ENCODE data around the gene GALNT10. TPM values are rescaled to one million over a fixed set of nuclear protein-coding genes. Genes with fewer than 3 reads are reported as not detected.
"Not testable (repeated sequence)": the region's sequence is repeated elsewhere in the genome, so short reads cannot be mapped to it uniquely, and the experiment has no call there.

Gene GALNT10
- total RNA-seq, 1 donor from 2014 or later = 6.7 TPM

- ATAC-seq = no peak
Measured at GRCh38 chr5:154358516-154359220, 168.1 kb downstream of the GALNT10 start.

GRCh38 chr5:154359221-154359573 is 168.7 kb downstream of the GALNT10 start:
- ATAC-seq = no peak

- not testable (repeated sequence) for ATAC-seq
Measured at GRCh38 chr5:154360241-154360640, 169.7 kb downstream of the GALNT10 start.

- ATAC-seq = no peak
Measured at GRCh38 chr5:154363411-154363810, 172.9 kb downstream of the GALNT10 start.

- ATAC-seq = no peak
Measured at GRCh38 chr5:154364771-154365170, 174.2 kb downstream of the GALNT10 start.

GRCh38 chr5:154365823-154366222 is 175.3 kb downstream of the GALNT10 start:
- no peak for ATAC-seq

- no peak for ATAC-seq
Measured at GRCh38 chr5:154366353-154366752, 175.8 kb downstream of the GALNT10 start.

GRCh38 chr5:154367101-154367500 is 176.6 kb downstream of the GALNT10 start:
- no peak for ATAC-seq

- ATAC-seq = peak; percentile 64
Measured at GRCh38 chr5:154368041-154368800, 177.7 kb downstream of the GALNT10 start.

- no peak for ATAC-seq
Measured at GRCh38 chr5:154369682-154370081, 179.1 kb downstream of the GALNT10 start.

GRCh38 chr5:154370119-154370518 is 179.6 kb downstream of the GALNT10 start:
- ATAC-seq = no peak

GRCh38 chr5:154370813-154371212 is 180.3 kb downstream of the GALNT10 start:
- no peak for ATAC-seq

GRCh38 chr5:154371687-154372086 is 181.2 kb downstream of the GALNT10 start:
- ATAC-seq = peak; percentile 80

- no peak for ATAC-seq
Measured at GRCh38 chr5:154372661-154373060, 182.1 kb downstream of the GALNT10 start.

GRCh38 chr5:154373326-154373725 is 182.8 kb downstream of the GALNT10 start:
- ATAC-seq = no peak

- ATAC-seq = no peak
Measured at GRCh38 chr5:154373729-154374179, 183.2 kb downstream of the GALNT10 start.

- no peak for ATAC-seq
Measured at GRCh38 chr5:154374264-154374663, 183.7 kb downstream of the GALNT10 start.

GRCh38 chr5:154375329-154376008 is 184.9 kb downstream of the GALNT10 start:
- ATAC-seq = no peak

GRCh38 chr5:154376481-154376880 is 185.9 kb downstream of the GALNT10 start:
- ATAC-seq = no peak

GRCh38 chr5:154377754-154378533 is 187.4 kb downstream of the GALNT10 start:
- ATAC-seq = no peak

- no peak for ATAC-seq
Measured at GRCh38 chr5:154380263-154380662, 189.7 kb downstream of the GALNT10 start.

GRCh38 chr5:154384480-154385235 is 194.1 kb downstream of the GALNT10 start:
- ATAC-seq = peak; percentile 69
